WTC11 (cell line): ENCODE results near the gene CLEC16A. TPM values are rescaled to one million over a fixed set of nuclear protein-coding genes. Genes with fewer than 3 reads are reported as not detected.
"Not testable (repeated sequence)": the region's sequence is repeated elsewhere in the genome, so short reads cannot be mapped to it uniquely, and the experiment has no call there.

ENCODE experiments used
- ATAC-seq: fragments of 200-7000 bp; cut with Tn5 transposase; 2 replicates; pipeline ENCODE4 v1.10.0; 2021; ENCODE audit warnings: mild to moderate bottlenecking, moderate library complexity
- CTCF ChIA-PET: fragments of 300-600 bp; sonication (Branson Sonifier 250); formaldehyde crosslinking; loops from one replicate; lab custom pipeline; 2021; ENCODE audit warnings: antibody characterized with exemption; lab: Charles Lee
- POLR2A ChIA-PET: fragments of 350-600 bp; sonication (Branson Sonifier 250); formaldehyde crosslinking; loops from one replicate; lab custom pipeline; 2021; ENCODE audit warnings: antibody characterized with exemption; lab: Charles Lee
- DNase-seq: peaks from one replicate; pipeline ENCODE4 v3.0.0; 2021; ENCODE audit warnings: low spot score
- H3K27ac Mint-ChIP-seq: 2 replicates; pipeline ENCODE4 v1.8.0; 2021; ENCODE audit warnings: mixed read lengths
- H3K27me3 Mint-ChIP-seq: 2 replicates; pipeline ENCODE4 v1.8.0; 2021; ENCODE audit warnings: low read depth, mild to moderate bottlenecking, moderate library complexity, mixed read lengths
- H3K36me3 Mint-ChIP-seq: 2 replicates; pipeline ENCODE4 v1.8.0; 2021; ENCODE audit warnings: mixed read lengths
- H3K4me1 Mint-ChIP-seq: 2 replicates; pipeline ENCODE4 v1.8.0; 2022; ENCODE audit warnings: mixed read lengths
- H3K4me3 Mint-ChIP-seq: 2 replicates; pipeline ENCODE4 v1.8.0; 2021; ENCODE audit warnings: mild to moderate bottlenecking, moderate library complexity, mixed read lengths
- H3K9me3 Mint-ChIP-seq: 2 replicates; pipeline ENCODE4 v1.8.0; 2021; ENCODE audit warnings: mixed read lengths
- ATF1 ChIP-seq: sonication (generic); formaldehyde crosslinking; IDR thresholded peaks from 2 replicates; pipeline ENCODE4 v1.8.1; 2023; ENCODE audit warnings: mild to moderate bottlenecking, moderate library complexity, missing genetic modification reagents
- CTCF ChIP-seq: fragments of 200-600 bp; IDR thresholded peaks from 2 replicates; pipeline ENCODE4 v1.8.0; 2022; ENCODE audit warnings: antibody characterized with exemption
- ESRRA ChIP-seq: sonication (generic); formaldehyde crosslinking; IDR thresholded peaks from 2 replicates; pipeline ENCODE4 v1.8.1; 2022; ENCODE audit warnings: mild to moderate bottlenecking, missing genetic modification reagents, borderline replicate concordance
- FOXJ3 ChIP-seq: sonication (generic); formaldehyde crosslinking; IDR thresholded peaks from 2 replicates; pipeline ENCODE4 v1.9.0; 2021; ENCODE audit warnings: missing genetic modification reagents, mild to moderate bottlenecking, borderline replicate concordance
- FOXP1 ChIP-seq: sonication (generic); formaldehyde crosslinking; IDR thresholded peaks from 2 replicates; pipeline ENCODE4 v1.8.0; 2022; ENCODE audit warnings: missing genetic modification reagents, mild to moderate bottlenecking, moderate library complexity, borderline replicate concordance
- KAT7 ChIP-seq: sonication (generic); formaldehyde crosslinking; IDR thresholded peaks from 2 replicates; pipeline ENCODE4 v1.8.1; 2023; ENCODE audit warnings: missing genetic modification reagents, mild to moderate bottlenecking, borderline replicate concordance
- NFATC4 ChIP-seq: fragments of 250-450 bp; sonication (Bioruptor Pico); IDR thresholded peaks from 2 replicates; pipeline ENCODE4 v1.9.0; 2021; ENCODE audit warnings: mild to moderate bottlenecking
- NFYB ChIP-seq: sonication (generic); formaldehyde crosslinking; conservative IDR thresholded peaks from 2 replicates; pipeline ENCODE4 v1.8.0; 2022; ENCODE audit warnings: low read depth, missing genetic modification reagents
- SOX15 ChIP-seq: fragments of 250-450 bp; sonication (Bioruptor Pico); IDR thresholded peaks from 2 replicates; pipeline ENCODE4 v1.9.0; 2021; ENCODE audit warnings: mild to moderate bottlenecking
- SP1 ChIP-seq: sonication (generic); formaldehyde crosslinking; conservative IDR thresholded peaks from 2 replicates; pipeline ENCODE4 v1.8.1; 2022; ENCODE audit warnings: missing genetic modification reagents
- TEAD4 ChIP-seq: sonication (generic); formaldehyde crosslinking; IDR thresholded peaks from 2 replicates; pipeline ENCODE4 v1.8.0; 2022; ENCODE audit warnings: mild to moderate bottlenecking, missing genetic modification reagents
- ZNF121 ChIP-seq: sonication (generic); formaldehyde crosslinking; IDR thresholded peaks from 2 replicates; pipeline ENCODE4 v1.8.0; 2023; ENCODE audit warnings: missing genetic modification reagents
- ZNF138 ChIP-seq: sonication (generic); formaldehyde crosslinking; conservative IDR thresholded peaks from 2 replicates; pipeline ENCODE4 v1.8.1; 2022; ENCODE audit warnings: mild to moderate bottlenecking, moderate library complexity, missing genetic modification reagents
- ZNF423 ChIP-seq: fragments of 250-450 bp; sonication (Bioruptor Pico); IDR thresholded peaks from 2 replicates; pipeline ENCODE4 v2.1.2; 2022; ENCODE audit warnings: mild to moderate bottlenecking, moderate library complexity
- total RNA-seq: library from RNA; stranded (reverse); gene quantifications from 3 replicates; pipeline ENCODE4 v1.2.3, GENCODE V29; 2021
- TF ChIP-seq, protein P1 (sequence below): sonication (generic); formaldehyde crosslinking; IDR thresholded peaks from 2 replicates; pipeline ENCODE4 v1.8.0; 2022; ENCODE audit warnings: mild to moderate bottlenecking, missing genetic modification reagents
- TF ChIP-seq, protein P2 (sequence below): sonication (generic); formaldehyde crosslinking; IDR thresholded peaks from 2 replicates; pipeline ENCODE4 v1.8.1; 2022; ENCODE audit warnings: low read depth, missing genetic modification reagents, borderline replicate concordance
- TF ChIP-seq, protein P3 (sequence below): sonication (generic); formaldehyde crosslinking; IDR thresholded peaks from 2 replicates; pipeline ENCODE4 v1.8.0; 2023; ENCODE audit warnings: mild to moderate bottlenecking, missing genetic modification reagents

The CLEC16A gene
- total RNA-seq, 1 experiment from 2014 or later, result 14.4 TPM

- no peak; the same call in 1 of the 2 replicates for ATAC-seq
- peaks cover 3% of the 10 kb centered on the region; the same call in 1 of the 2 replicates for H3K27me3 Mint-ChIP-seq
- TF ChIP-seq ZNF121 (CRISPR knock-in tag) (peak; percentile 42; the same call in 1 of the 2 replicates), KAT7 (CRISPR knock-in tag) (no peak)
- TF ChIP-seq, all 79 proteins: peak for 1
- no peak for DNase-seq
- ChIA-PET CTCF (interaction anchor here (1.0 to 3.7 kb wide), 4 partner anchors 9 to 120 kb away, joined by 3 to 38 read pairs (median 4); no protein-coding TSS in a partner anchor), POLR2A (no interaction called here)
- Mint-ChIP-seq H3K4me3 (peak overlapping the region; percentile 95), H3K9me3 (no peaks in the 10 kb centered on the region), H3K36me3 (peaks cover 9% of the 10 kb centered on the region; the same call in 1 of the 2 replicates), H3K4me1 (peaks cover 46% of the 10 kb centered on the region), H3K27ac (peak overlapping the region; percentile 53; the same call in 1 of the 2 replicates)
Observed at GRCh38 chr16:10941127-10941933, 3.0 kb upstream of the CLEC16A start.

DNA sequence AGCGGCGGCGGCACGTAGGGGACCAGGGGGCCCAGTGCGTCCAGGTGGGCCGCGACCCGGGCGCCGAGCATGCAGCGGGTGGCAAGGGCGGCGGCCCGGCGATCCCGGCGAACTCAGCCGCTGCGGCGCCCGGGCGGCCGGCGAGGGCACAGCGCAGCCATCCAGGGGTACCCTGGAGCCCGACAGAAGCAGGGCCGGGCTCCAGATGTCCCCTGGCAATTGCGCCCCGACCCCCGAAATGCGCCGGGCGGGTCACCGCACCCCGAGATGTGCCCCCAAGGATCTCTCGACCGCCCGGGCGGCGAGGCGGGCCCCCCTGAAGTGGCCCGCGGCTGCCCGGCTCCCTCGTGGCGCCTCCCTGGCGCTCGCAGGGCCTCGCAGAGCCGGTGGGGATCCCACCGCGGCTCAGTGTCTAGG lies 2.4 kb upstream of the CLEC16A start:
- H3K27me3 Mint-ChIP-seq, H3K9me3 Mint-ChIP-seq: not testable (repeated sequence)
- CTCF ChIA-PET, result interaction anchor here (0.6 to 3.7 kb wide), 15 partner anchors 11 to 1153 kb away, joined by 3 to 38 read pairs (median 3); partner anchors contain the start of gene SOCS1

DNA sequence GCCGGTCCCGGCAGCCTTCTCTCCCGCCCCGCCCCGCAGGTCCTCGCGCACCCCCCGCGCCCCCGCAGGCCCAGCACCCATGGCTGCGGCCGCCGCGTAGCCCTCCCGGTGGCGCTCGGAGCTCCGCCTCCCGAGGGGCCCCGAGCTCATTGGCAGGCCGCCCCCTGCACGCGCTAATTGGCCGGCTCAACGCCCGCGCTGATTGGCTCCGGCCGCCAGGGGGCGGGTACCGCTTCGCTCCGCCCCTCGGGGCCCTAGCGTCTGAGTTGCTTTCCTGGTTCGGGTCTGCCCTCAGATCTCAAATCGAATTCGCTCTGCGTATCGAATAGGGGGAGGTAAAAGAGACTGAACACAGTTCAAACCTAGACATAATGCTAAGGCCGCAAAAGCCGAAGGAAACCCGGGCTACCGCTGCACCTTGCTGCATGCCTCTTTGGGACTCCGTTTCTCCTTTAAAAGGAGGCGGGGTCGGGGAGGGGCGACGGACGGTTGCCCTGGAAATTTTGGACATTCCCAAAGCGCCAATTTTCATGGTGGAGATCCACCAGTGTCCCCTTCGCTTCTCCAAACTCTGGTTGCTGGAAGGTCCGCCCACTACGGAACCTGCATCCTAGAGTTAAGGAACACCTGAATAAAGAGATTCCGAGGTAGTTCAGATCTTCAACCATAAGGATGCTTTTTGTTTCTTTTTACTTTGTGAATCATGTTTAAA lies 1.9 kb upstream of the CLEC16A start, which contains the start of gene DEXI:
Gene DEXI (minus strand): TSS at position 117 of the 712 bp plus-strand sequence. CDS start 463 bp downstream, outside the sequence.
- ATAC-seq (peak; percentile 69), DNase-seq (peak; percentile 93)
- peak within 1 kb of the TSS; percentile 95 for H3K4me3 Mint-ChIP-seq
- H3K9me3 Mint-ChIP-seq, result no peaks in the 10 kb centered on the region
- H3K27me3 Mint-ChIP-seq, result peaks cover 3% of the 10 kb centered on the region; the same call in 1 of the 2 replicates
- H3K4me1 Mint-ChIP-seq, result peaks cover 57% of the 10 kb centered on the region
- POLR2A ChIA-PET, result interaction anchor here (0.5 to 1.0 kb wide), 3 partner anchors 24 to 81 kb away, joined by 3 to 5 read pairs (median 4); no protein-coding TSS in a partner anchor
- CTCF ChIA-PET, result interaction anchor here (0.6 to 3.7 kb wide), 15 partner anchors 11 to 1152 kb away, joined by 3 to 38 read pairs (median 3); partner anchors contain the start of gene SOCS1
- TF ChIP-seq TEAD4 (no peak), ZNF138 (CRISPR knock-in tag) (no peak), ZNF423 (CRISPR knock-in tag) (peak; percentile 46; the same call in 1 of the 2 replicates), NFYB (peak; percentile 70), SP1 (peak; percentile 86), CTCF (peak; percentile 48; the same call in 1 of the 2 replicates)
- TF ChIP-seq, protein P1, sequence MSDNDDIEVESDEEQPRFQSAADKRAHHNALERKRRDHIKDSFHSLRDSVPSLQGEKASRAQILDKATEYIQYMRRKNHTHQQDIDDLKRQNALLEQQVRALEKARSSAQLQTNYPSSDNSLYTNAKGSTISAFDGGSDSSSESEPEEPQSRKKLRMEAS (CRISPR knock-in tag), result peak; percentile 32; the same call in 1 of the 2 replicates
- H3K27ac Mint-ChIP-seq, result peak within 1 kb of the TSS; percentile 60
- peaks cover 9% of the 10 kb centered on the region; the same call in 1 of the 2 replicates for H3K36me3 Mint-ChIP-seq

More for the DNA sequence above, 2.4 kb upstream of the CLEC16A start:
- not testable (repeated sequence) for DNase-seq, H3K36me3 Mint-ChIP-seq, H3K27ac Mint-ChIP-seq, ATAC-seq
- POLR2A ChIA-PET, result interaction anchor here (0.5 to 1.0 kb wide), 3 partner anchors 23 to 82 kb away, joined by 3 to 5 read pairs (median 4); no protein-coding TSS in a partner anchor
- H3K4me3 Mint-ChIP-seq, result peak overlapping the region; percentile 95
- peaks cover 51% of the 10 kb centered on the region for H3K4me1 Mint-ChIP-seq

DNA sequence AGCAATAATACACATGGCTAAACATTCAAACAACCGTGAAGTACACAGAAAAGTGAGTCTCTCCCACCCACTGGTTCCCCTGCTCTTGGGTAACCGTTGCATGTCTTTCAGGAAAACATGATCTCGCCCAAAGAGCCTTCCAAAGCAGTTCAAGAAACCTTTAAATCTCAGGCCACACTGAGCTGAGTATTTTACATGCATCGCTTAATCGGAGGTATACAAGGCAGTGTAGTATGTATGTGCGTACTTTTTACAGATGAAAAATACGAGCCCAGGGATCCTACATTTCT lies 1.4 kb upstream of the CLEC16A start:
- H3K27me3 Mint-ChIP-seq, result peaks cover 3% of the 10 kb centered on the region; the same call in 1 of the 2 replicates
- peaks cover 58% of the 10 kb centered on the region for H3K4me1 Mint-ChIP-seq
- H3K27ac Mint-ChIP-seq, result peak overlapping the region; percentile 18; the same call in 1 of the 2 replicates
- peaks cover 7% of the 10 kb centered on the region; the same call in 1 of the 2 replicates for H3K36me3 Mint-ChIP-seq
- H3K9me3 Mint-ChIP-seq, result no peaks in the 10 kb centered on the region
- CTCF ChIA-PET, result no interaction called here
- POLR2A ChIA-PET, result no interaction called here
- H3K4me3 Mint-ChIP-seq, result peak overlapping the region; percentile 74
- no peak for ATAC-seq
- no peak for DNase-seq
- TF ChIP-seq FOXJ3 (no peak), SP1 (no peak), FOXP1 (CRISPR knock-in tag) (no peak), ESRRA (CRISPR knock-in tag) (no peak), NFATC4 (CRISPR knock-in tag) (no peak), ATF1 (CRISPR knock-in tag) (no peak), SOX15 (CRISPR knock-in tag) (no peak), ZNF423 (CRISPR knock-in tag) (no peak)
- TF ChIP-seq, protein P2, sequence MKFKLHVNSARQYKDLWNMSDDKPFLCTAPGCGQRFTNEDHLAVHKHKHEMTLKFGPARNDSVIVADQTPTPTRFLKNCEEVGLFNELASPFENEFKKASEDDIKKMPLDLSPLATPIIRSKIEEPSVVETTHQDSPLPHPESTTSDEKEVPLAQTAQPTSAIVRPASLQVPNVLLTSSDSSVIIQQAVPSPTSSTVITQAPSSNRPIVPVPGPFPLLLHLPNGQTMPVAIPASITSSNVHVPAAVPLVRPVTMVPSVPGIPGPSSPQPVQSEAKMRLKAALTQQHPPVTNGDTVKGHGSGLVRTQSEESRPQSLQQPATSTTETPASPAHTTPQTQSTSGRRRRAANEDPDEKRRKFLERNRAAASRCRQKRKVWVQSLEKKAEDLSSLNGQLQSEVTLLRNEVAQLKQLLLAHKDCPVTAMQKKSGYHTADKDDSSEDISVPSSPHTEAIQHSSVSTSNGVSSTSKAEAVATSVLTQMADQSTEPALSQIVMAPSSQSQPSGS (CRISPR knock-in tag), result no peak
- TF ChIP-seq, protein P3, sequence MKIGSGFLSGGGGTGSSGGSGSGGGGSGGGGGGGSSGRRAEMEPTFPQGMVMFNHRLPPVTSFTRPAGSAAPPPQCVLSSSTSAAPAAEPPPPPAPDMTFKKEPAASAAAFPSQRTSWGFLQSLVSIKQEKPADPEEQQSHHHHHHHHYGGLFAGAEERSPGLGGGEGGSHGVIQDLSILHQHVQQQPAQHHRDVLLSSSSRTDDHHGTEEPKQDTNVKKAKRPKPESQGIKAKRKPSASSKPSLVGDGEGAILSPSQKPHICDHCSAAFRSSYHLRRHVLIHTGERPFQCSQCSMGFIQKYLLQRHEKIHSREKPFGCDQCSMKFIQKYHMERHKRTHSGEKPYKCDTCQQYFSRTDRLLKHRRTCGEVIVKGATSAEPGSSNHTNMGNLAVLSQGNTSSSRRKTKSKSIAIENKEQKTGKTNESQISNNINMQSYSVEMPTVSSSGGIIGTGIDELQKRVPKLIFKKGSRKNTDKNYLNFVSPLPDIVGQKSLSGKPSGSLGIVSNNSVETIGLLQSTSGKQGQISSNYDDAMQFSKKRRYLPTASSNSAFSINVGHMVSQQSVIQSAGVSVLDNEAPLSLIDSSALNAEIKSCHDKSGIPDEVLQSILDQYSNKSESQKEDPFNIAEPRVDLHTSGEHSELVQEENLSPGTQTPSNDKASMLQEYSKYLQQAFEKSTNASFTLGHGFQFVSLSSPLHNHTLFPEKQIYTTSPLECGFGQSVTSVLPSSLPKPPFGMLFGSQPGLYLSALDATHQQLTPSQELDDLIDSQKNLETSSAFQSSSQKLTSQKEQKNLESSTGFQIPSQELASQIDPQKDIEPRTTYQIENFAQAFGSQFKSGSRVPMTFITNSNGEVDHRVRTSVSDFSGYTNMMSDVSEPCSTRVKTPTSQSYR (CRISPR knock-in tag), result no peak
